ENCODE measurements around the gene THRB.

The THRB gene

GRCh38 chr3:24222165-24222805, 272.4 kb downstream of the THRB start:
- CTCF ChIA-PET, result interaction anchor here (1.0 to 3.4 kb wide), 2 partner anchors 11 to 15 kb away, joined by 4 to 16 read pairs; no protein-coding TSS in a partner anchor
- no peak for DNase-seq (ENCODE audit: extremely low spot score)
- POLR2A ChIA-PET, result no interaction called here
- TF ChIP-seq, protein P1, sequence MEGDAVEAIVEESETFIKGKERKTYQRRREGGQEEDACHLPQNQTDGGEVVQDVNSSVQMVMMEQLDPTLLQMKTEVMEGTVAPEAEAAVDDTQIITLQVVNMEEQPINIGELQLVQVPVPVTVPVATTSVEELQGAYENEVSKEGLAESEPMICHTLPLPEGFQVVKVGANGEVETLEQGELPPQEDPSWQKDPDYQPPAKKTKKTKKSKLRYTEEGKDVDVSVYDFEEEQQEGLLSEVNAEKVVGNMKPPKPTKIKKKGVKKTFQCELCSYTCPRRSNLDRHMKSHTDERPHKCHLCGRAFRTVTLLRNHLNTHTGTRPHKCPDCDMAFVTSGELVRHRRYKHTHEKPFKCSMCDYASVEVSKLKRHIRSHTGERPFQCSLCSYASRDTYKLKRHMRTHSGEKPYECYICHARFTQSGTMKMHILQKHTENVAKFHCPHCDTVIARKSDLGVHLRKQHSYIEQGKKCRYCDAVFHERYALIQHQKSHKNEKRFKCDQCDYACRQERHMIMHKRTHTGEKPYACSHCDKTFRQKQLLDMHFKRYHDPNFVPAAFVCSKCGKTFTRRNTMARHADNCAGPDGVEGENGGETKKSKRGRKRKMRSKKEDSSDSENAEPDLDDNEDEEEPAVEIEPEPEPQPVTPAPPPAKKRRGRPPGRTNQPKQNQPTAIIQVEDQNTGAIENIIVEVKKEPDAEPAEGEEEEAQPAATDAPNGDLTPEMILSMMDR (IDR thresholded peaks at IDR 0.05; ENCODE audit: control extremely low read depth, extremely low read depth, low read depth, missing control alignments), result no peak

DNA sequence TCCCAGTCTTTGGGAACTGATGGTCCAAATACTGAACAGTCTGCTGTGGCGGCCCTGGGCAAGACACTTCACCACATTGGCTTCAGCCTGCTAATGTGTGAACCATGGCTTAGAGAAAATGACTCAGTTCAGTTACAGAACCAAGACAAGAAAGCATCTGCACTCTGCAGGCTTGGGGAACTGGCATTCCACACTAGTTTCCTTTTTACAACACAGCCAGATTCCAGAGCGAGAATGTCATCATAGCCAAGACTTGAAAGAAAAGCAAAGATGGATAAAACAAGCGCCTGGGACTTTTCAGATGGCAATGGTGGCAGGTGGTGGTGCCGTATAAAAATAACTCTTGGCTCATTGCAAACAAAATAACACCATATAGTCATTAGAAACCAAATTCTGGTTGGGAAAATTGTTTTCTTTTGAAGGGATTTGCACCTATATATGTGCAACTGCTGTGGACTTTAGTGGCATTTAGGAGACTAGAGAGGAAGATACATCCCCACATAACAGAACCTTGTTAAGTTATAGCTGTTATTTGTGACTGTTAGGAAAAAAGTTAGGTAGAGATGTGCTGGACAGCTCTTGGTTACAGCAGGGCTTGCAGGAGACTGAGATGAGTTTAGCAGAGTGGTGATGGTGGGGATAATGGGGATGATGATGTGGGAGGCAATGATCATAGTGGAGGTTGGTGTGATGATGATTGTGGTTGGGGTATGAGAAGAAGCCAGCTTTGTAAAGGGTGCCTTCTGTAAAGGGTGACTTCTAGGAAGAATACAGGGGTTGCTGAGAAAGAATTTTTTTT, 273.6 kb downstream of the THRB start:
- TF ChIP-seq, protein P1 (IDR thresholded peaks at IDR 0.05; ENCODE audit: control extremely low read depth, extremely low read depth, low read depth, missing control alignments), result no peak
- ChIA-PET CTCF (interaction anchor here (0.8 to 3.4 kb wide), 4 partner anchors 11 to 35 kb away, joined by 4 to 16 read pairs (median 4); no protein-coding TSS in a partner anchor), POLR2A (no interaction called here)
- DNase-seq (ENCODE audit: extremely low spot score), result no peak

DNA sequence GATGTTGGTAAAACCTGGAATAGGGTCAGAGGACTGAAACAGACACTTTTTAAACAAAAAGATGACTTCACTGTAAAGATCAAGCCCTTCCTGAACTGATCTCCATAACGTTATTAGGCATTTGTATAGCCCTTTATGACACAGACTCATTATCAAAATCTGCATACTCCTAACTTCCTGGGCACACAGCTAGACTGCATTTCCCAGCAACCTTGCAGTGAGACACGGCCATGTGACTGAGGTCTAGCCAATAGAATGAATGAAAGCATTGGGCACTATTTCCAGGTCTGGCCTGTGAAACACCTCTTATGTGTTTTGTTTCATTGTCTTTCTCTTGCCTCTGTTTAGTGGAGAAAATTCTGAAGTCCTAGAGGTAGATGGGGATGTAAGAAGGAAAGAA, 279.1 kb downstream of the THRB start:
- CTCF ChIA-PET, result no interaction called here
- TF ChIP-seq, protein P1 (IDR thresholded peaks at IDR 0.05; ENCODE audit: control extremely low read depth, extremely low read depth, low read depth, missing control alignments), result no peak
- no peak for DNase-seq (ENCODE audit: extremely low spot score)
- POLR2A ChIA-PET, result no interaction called here

GRCh38 chr3:24211381-24211780, 283.3 kb downstream of the THRB start:
- ChIA-PET POLR2A (no interaction called here), CTCF (no interaction called here)
- TF ChIP-seq, protein P1 (IDR thresholded peaks at IDR 0.05; ENCODE audit: control extremely low read depth, extremely low read depth, low read depth, missing control alignments), result no peak
- DNase-seq (ENCODE audit: extremely low spot score), result no peak

DNA sequence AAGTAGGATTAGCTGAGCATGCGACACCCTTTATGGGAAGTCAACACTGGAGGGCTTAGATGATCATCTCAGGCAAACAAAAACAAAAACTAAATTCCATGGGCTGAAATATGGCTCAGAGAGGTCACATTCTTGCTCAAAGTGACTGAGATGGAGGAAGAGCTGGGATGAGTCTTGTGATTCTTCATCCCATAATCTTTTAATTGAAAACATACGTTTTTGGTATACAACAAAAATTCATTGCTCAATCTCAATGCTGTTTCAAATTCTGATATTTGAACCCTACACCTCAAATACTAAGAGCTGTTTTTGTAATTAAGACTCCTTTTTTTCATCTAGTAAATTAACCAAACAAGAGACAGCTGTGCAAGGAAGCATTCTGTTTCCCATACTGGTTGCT, 292.6 kb downstream of the THRB start:
- no peak for DNase-seq (ENCODE audit: extremely low spot score)
- ChIA-PET CTCF (interaction anchor here (0.8 to 2.5 kb wide), 4 partner anchors 10 to 53 kb away, joined by 3 to 7 read pairs (median 4); no protein-coding TSS in a partner anchor), POLR2A (no interaction called here)
- TF ChIP-seq, protein P1 (IDR thresholded peaks at IDR 0.05; ENCODE audit: control extremely low read depth, extremely low read depth, low read depth, missing control alignments), result no peak

DNA sequence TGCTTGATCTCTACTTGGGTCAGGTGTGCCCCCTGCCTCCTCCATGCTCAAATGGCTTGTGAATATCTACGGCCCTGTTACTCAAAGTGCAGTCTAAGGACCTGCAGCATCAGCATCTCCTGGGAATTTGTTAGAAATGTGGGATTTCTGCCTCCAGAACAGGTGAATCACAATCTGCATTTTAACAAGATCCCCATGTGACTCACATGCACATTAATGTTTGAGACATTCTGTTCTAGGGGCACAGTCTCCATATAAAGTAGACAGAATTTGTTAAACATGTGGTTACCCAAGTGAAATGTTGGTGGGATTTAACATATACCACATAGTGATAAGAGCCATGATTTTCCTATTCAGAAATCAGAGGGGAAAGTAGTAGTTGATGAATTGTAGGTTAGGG, 293.3 kb downstream of the THRB start:
- DNase-seq (ENCODE audit: extremely low spot score), result no peak
- TF ChIP-seq, protein P1 (IDR thresholded peaks at IDR 0.05; ENCODE audit: control extremely low read depth, extremely low read depth, low read depth, missing control alignments), result no peak
- ChIA-PET POLR2A (no interaction called here), CTCF (interaction anchor here (2.5 kb wide), 1 partner anchor 9 kb away, joined by 7 read pairs; no protein-coding TSS in a partner anchor)
